Breast epithelium (tissue), 3 donors: ENCODE measurements around the gene PPM1H.

Experiments
- CTCF ChIP-seq, 3 donors: fragments of 450-650 bp; IDR thresholded peaks; one replicate each; pipeline ENCODE4 v1.5.1; 2016 to 2017; ENCODE audit warnings: antibody characterized with exemption in 3 of 3, mild to moderate bottlenecking in 3 of 3, moderate library complexity in 3 of 3
- POLR2A ChIP-seq: fragments of 450-650 bp; IDR thresholded peaks from one replicate; pipeline ENCODE4 v1.6.1; 2016; ENCODE audit warnings: antibody characterized with exemption, mild to moderate bottlenecking, moderate library complexity
- POLR2AphosphoS5 ChIP-seq, 3 donors: sonication (generic); formaldehyde crosslinking; IDR thresholded peaks; one replicate each; pipeline ENCODE4 v1.6.1; 2017; ENCODE audit warnings: antibody characterized with exemption in 3 of 3

- TF ChIP-seq CTCF (IDR thresholded peaks at IDR 0.05) (no peak), POLR2AphosphoS5 (IDR thresholded peaks at IDR 0.05) (no peak), POLR2A (no peak)
Measured at GRCh38 chr12:62695696-62696095, 239.3 kb downstream of the PPM1H start.
